B cell (primary cell): ENCODE data around the gene FLT1. TPM values are rescaled to one million over a fixed set of nuclear protein-coding genes. Genes with fewer than 3 reads are reported as not detected.

Experiments
- ATAC-seq: fragments of 200-7000 bp; cut with Tn5 transposase; one replicate; pipeline ENCODE4 v1.10.0; 2021; ENCODE audit warnings: low read depth, mild to moderate bottlenecking, moderate number of reproducible peaks, moderate library complexity
- CTCF ChIA-PET: fragments of 350-600 bp; sonication (Branson Sonifier 250); formaldehyde crosslinking; loops from one replicate; lab custom pipeline; 2021; ENCODE audit warnings: antibody characterized with exemption, inconsistent platforms; lab: Charles Lee
- POLR2A ChIA-PET: fragments of 350-600 bp; sonication (Branson Sonifier 250); formaldehyde crosslinking; loops from one replicate; lab custom pipeline; 2021; ENCODE audit warnings: antibody characterized with exemption; lab: Charles Lee
- DNase-seq: peaks from one replicate; pipeline ENCODE4 v3.0.0; 2013
- H2AFZ ChIP-seq: 2 replicates; pipeline ENCODE4 v1.6.1; 2012; ENCODE audit warnings: mild to moderate bottlenecking, low read depth, low read length; ENCODE audit not compliant: insufficient read depth, poor library complexity, severe bottlenecking
- H3K27ac ChIP-seq, 2 donors: 1 replicate in 1 of 2; 2 replicates in 1 of 2; pipeline ENCODE4 v1.5.1; 2012 to 2013; ENCODE audit warnings: low read length in 2 of 2, mild to moderate bottlenecking in 2 of 2, moderate library complexity in 1 of 2
- H3K27me3 ChIP-seq, 4 experiments: fragments of 200-600 bp in 1 of 4; sonication (generic) in 1 of 4; replicated peaks in 1 of 4; 1 replicate in 2 of 4; 2 replicates in 2 of 4; pipeline versions ENCODE4 v1.6.1 to v1.7.0; 2013 to 2016; ENCODE audit warnings: low read length in 3 of 4, mild to moderate bottlenecking in 2 of 4, mixed read lengths in 1 of 4, moderate library complexity in 1 of 4; ENCODE audit not compliant: insufficient read depth in 4 of 4, control insufficient read depth in 3 of 4; ENCODE audit errors: control extremely low read depth in 1 of 4
- H3K36me3 ChIP-seq, 2 experiments: replicated peaks in 1 of 2; 1 replicate in 1 of 2; 2 replicates in 1 of 2; pipeline versions ENCODE4 v1.6.1 to v1.7.1; 2013; ENCODE audit warnings: low read length in 1 of 2; ENCODE audit not compliant: insufficient read depth in 2 of 2, control insufficient read depth in 1 of 2; ENCODE audit errors: control extremely low read depth in 1 of 2, extremely low read depth in 1 of 2
- H3K4me1 ChIP-seq, 2 donors: fragments of 200-600 bp in 1 of 2; sonication (generic) in 1 of 2; 1 replicate in 1 of 2; 2 replicates in 1 of 2; pipeline versions ENCODE4 v1.5.1 to v1.6.1; 2013 to 2017; ENCODE audit warnings: low read length in 2 of 2; ENCODE audit not compliant: control insufficient read depth in 2 of 2, insufficient read depth in 2 of 2
- H3K4me2 ChIP-seq: replicated peaks from 2 replicates; pipeline ENCODE3; 2012; ENCODE audit warnings: mild to moderate bottlenecking, low read depth, low read length; ENCODE audit not compliant: poor library complexity, severe bottlenecking
- H3K4me3 ChIP-seq, 5 experiments: fragments of 200-600 bp in 1 of 5; sonication (generic) in 1 of 5; 1 replicate in 3 of 5; 2 replicates in 2 of 5; pipeline versions ENCODE4 v1.5.1 to v1.7.0; 2011 to 2016; ENCODE audit warnings: low read length in 4 of 5, mild to moderate bottlenecking in 4 of 5, low read depth in 2 of 5, control low read depth in 1 of 5, moderate library complexity in 1 of 5; ENCODE audit not compliant: insufficient read depth in 1 of 5; ENCODE audit errors: control extremely low read depth in 1 of 5, extremely low read depth in 1 of 5
- H3K79me2 ChIP-seq: fragments of 200-600 bp; sonication (generic); one replicate; pipeline ENCODE4 v1.6.0; 2016; ENCODE audit warnings: low read length; ENCODE audit not compliant: control insufficient read depth, insufficient read depth
- H3K9ac ChIP-seq: fragments of 200-600 bp; sonication (generic); 2 replicates; pipeline ENCODE4 v1.6.1; 2017; ENCODE audit warnings: mild to moderate bottlenecking, low read length, moderate library complexity
- H3K9me3 ChIP-seq, 3 donors: one replicate each; pipeline versions ENCODE4 v1.6.1 to v1.7.1; 2013; ENCODE audit warnings: low read length in 2 of 3; ENCODE audit not compliant: control insufficient read depth in 2 of 3, insufficient read depth in 1 of 3; ENCODE audit errors: control extremely low read depth in 1 of 3
- H4K20me1 ChIP-seq: 2 replicates; pipeline ENCODE4 v1.6.0; 2012; ENCODE audit warnings: mild to moderate bottlenecking, low read length; ENCODE audit not compliant: insufficient read depth, control insufficient read depth, poor library complexity, severe bottlenecking
- H3K27ac Mint-ChIP-seq: one replicate; pipeline ENCODE4 v1.8.0; 2021; ENCODE audit warnings: mixed read lengths
- H3K27me3 Mint-ChIP-seq: one replicate; pipeline ENCODE4 v1.8.0; 2021; ENCODE audit warnings: mixed read lengths
- H3K4me1 Mint-ChIP-seq: one replicate; pipeline ENCODE4 v1.8.0; 2021; ENCODE audit warnings: mixed read lengths
- H3K4me3 Mint-ChIP-seq: one replicate; pipeline ENCODE4 v1.8.0; 2021; ENCODE audit warnings: mixed read lengths
- H3K9me3 Mint-ChIP-seq: one replicate; pipeline ENCODE4 v1.8.0; 2022; ENCODE audit warnings: mixed read lengths; ENCODE audit not compliant: insufficient read depth
- EZH2 ChIP-seq: IDR thresholded peaks from 2 replicates; pipeline ENCODE4 v1.6.1; 2012; ENCODE audit warnings: borderline replicate concordance, low read depth, mild to moderate bottlenecking, moderate library complexity, low read length; ENCODE audit not compliant: insufficient read depth, poor library complexity, severe bottlenecking
- WGBS: methylation state at CpG from one replicate; pipeline ENCODE4 v1.1.5; 2013; ENCODE audit warnings: missing lambda C conversion rate; ENCODE audit not compliant: insufficient coverage; 5-methylcytosine and 5-hydroxymethylcytosine counted together
- intact Hi-C: fragments of 100-400 bp; cut with micrococcal nuclease; formaldehyde crosslinking; loops from one replicate; pipeline ENCODE4 v1.10.0; 2022
- polyA plus RNA-seq: library from polyadenylated mRNA; depleted of rRNA; stranded (reverse); fragments of >200 nt; gene quantifications from 2 replicates; pipeline ENCODE4 v1.2.3, GENCODE V29; 2012
- total RNA-seq, 2 donors: library from RNA; stranded (reverse); fragments of 120-200 nt in 1 of 2; gene quantifications; 1 replicate in 1 of 2; 2 replicates in 1 of 2; pipeline versions ENCODE4 v1.2.3 to v1.2.4, GENCODE V29; 2013 to 2022
- TF ChIP-seq, protein P1 (sequence below): fragments of 200-600 bp; IDR thresholded peaks from one replicate; pipeline ENCODE4 v1.8.0; 2022; ENCODE audit warnings: antibody characterized with exemption, mild to moderate bottlenecking

FLT1 gene
- total and polyA plus RNA-seq, 2 donors (not counting 1 experiment from before 2014, with no cell fraction given): 1.1 to 1.2 TPM

DNA sequence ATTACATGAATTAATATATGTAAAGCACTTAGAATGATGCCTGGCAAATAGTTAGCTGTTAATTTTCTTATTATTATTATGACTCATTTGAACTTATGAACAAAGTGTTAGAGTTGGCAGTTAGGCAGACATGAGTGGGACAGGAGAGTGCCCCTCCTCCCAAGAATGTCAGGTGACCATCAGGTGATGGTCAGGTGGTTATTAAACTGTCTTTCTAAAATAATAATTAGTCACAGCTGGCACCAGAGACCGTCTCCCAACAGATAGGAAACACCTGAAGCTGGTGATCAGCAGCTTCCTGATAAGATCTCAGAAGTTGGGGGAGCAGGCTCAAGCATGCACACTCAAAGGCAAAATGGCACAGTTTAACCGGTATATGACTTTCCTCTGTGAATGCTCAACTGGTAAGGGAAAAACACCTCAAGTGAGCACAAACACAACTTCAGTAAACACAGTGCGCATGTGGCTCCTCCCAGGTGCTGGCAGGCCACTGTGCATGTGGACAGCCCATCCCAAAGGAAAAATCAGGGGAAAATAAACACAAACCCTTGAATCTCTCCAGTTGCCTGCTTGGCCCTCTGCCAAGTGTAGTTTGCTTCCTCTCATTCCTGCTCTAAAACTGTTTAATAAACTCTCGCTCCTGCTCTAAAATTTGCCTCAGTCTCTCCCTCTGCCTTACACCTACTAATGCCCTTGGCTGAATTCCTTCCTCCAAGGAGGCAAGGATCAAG is 54.0 kb downstream of the FLT1 start:
- POLR2A ChIA-PET: no interaction called here
- H4K20me1 ChIP-seq: no peaks in the 10 kb centered on the region
- no peak overlapping the region for H3K4me3 Mint-ChIP-seq
- H3K27me3 ChIP-seq: peaks cover 0 to 15% (median 4%) of the 10 kb centered on the region in 4 experiments
- no peaks in the 10 kb centered on the region for H3K79me2 ChIP-seq
- intact Hi-C loops: no loop called here
- WGBS: 82% methylated on average over 3 of the region's 4 CpGs
- DNase-seq (no peak), ATAC-seq (no peak)
- H2AFZ ChIP-seq: no peak overlapping the region
- TF ChIP-seq EZH2: no peak
- TF ChIP-seq, protein P1, sequence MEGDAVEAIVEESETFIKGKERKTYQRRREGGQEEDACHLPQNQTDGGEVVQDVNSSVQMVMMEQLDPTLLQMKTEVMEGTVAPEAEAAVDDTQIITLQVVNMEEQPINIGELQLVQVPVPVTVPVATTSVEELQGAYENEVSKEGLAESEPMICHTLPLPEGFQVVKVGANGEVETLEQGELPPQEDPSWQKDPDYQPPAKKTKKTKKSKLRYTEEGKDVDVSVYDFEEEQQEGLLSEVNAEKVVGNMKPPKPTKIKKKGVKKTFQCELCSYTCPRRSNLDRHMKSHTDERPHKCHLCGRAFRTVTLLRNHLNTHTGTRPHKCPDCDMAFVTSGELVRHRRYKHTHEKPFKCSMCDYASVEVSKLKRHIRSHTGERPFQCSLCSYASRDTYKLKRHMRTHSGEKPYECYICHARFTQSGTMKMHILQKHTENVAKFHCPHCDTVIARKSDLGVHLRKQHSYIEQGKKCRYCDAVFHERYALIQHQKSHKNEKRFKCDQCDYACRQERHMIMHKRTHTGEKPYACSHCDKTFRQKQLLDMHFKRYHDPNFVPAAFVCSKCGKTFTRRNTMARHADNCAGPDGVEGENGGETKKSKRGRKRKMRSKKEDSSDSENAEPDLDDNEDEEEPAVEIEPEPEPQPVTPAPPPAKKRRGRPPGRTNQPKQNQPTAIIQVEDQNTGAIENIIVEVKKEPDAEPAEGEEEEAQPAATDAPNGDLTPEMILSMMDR: no peak
- H3K4me1 Mint-ChIP-seq: no peaks in the 10 kb centered on the region
- no peak overlapping the region for H3K4me2 ChIP-seq
- H3K4me3 ChIP-seq: no peak overlapping the region
- H3K9me3 ChIP-seq: peaks cover 0 to 14% (median 2%) of the 10 kb centered on the region in 3 donors
- peaks cover 5% of the 10 kb centered on the region for H3K9me3 Mint-ChIP-seq
- CTCF ChIA-PET: interaction anchor here (0.6 kb wide), 1 partner anchor 88 kb away, joined by 3 read pairs; no protein-coding TSS in a partner anchor
- H3K27ac ChIP-seq: no peak overlapping the region
- no peak overlapping the region for H3K9ac ChIP-seq
- H3K27me3 Mint-ChIP-seq: peaks cover 40% of the 10 kb centered on the region
- H3K36me3 ChIP-seq: no peaks in the 10 kb centered on the region
- no peaks in the 10 kb centered on the region for H3K4me1 ChIP-seq
- H3K27ac Mint-ChIP-seq: no peak overlapping the region
